Erythroblast (primary cell): ENCODE measurements around the gene LEUTX.

Experiments used
- GATA1 ChIP-seq: IDR thresholded peaks from 2 replicates; pipeline ENCODE4 v1.6.1; 2011; ENCODE audit warnings: low read depth, mild to moderate bottlenecking, control low read depth, low read length, moderate library complexity
- POLR2A ChIP-seq: IDR thresholded peaks from 2 replicates; pipeline ENCODE4 v1.6.1; 2011; ENCODE audit warnings: mild to moderate bottlenecking, low read length

DNA sequence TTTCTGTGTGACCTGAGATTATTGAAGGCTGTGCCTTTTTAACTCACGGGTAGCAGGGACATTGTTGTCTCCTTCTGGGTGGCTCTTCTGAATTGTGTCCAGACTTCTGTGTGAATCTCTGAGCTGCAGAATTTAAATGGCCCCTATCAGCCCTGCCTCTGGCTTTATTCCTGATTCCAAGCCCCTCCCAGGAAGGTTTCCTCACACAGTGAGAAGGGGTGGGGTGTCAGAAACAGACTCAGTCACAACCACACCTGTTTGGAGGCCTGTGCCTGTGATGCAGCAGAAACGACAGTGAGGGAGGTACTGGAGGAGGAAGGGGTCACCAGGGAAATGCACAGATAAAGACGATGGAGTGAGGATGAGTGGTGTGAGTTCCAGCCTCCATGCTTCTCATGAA, 40.8 kb upstream of the LEUTX start, which contains the start of gene CLC:
- TF ChIP-seq POLR2A (no peak), GATA1 (no peak)
